ENCODE results near the gene PLSCR1. TPM values are rescaled to one million over a fixed set of nuclear protein-coding genes. Genes with fewer than 3 reads are reported as not detected.

The PLSCR1 gene
- total RNA-seq, 1 experiment from 2014 or later, result 58.1 TPM

DNA sequence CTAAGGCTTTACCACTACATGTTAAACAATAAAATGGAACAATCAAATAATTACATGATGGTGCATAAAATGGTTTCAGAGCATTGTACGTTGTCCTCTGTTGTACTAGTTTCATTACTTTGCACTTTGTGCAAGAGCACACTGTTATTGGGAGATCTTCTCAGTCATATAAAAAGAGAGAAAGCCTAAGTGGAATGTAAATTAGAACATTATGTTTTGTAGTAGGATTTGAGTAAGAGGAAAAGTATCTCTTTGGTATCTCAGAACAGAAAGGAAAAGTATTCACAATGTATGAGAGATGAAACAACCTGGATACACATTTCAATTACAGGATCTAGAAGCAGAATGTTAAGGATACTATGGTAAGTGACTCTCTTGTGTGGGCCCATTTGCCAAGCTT is 48.2 kb downstream of the PLSCR1 start:
- DNase-seq (ENCODE audit: low spot score) (no peak), ATAC-seq (no peak)
- Mint-ChIP-seq H3K4me3 (no peak overlapping the region), H3K9me3 (peaks cover 25% of the 10 kb centered on the region), H3K27me3 (ENCODE audit: low read depth) (no peaks in the 10 kb centered on the region), H3K4me1 (peaks cover 4% of the 10 kb centered on the region; the same call in 1 of the 2 replicates), H3K36me3 (peaks cover 15% of the 10 kb centered on the region; the same call in 1 of the 2 replicates), H3K27ac (no peak overlapping the region)
- POLR2A ChIA-PET, result no interaction called here
- no peak for TF ChIP-seq SMAD3 (CRISPR knock-in tag; IDR thresholded peaks at IDR 0.05; ENCODE audit: borderline replicate concordance)
- no peak for TF ChIP-seq MXD4 (CRISPR knock-in tag; IDR thresholded peaks at IDR 0.05; ENCODE audit: borderline replicate concordance)
- no peak for TF ChIP-seq CBFB (CRISPR knock-in tag; IDR thresholded peaks at IDR 0.05; ENCODE audit: low read depth)
- no peak for TF ChIP-seq CREB1 (CRISPR knock-in tag; IDR thresholded peaks at IDR 0.05)
- TF ChIP-seq TCF7 (CRISPR knock-in tag; IDR thresholded peaks at IDR 0.05; ENCODE audit: low read depth), result no peak
- TF ChIP-seq, protein P1, sequence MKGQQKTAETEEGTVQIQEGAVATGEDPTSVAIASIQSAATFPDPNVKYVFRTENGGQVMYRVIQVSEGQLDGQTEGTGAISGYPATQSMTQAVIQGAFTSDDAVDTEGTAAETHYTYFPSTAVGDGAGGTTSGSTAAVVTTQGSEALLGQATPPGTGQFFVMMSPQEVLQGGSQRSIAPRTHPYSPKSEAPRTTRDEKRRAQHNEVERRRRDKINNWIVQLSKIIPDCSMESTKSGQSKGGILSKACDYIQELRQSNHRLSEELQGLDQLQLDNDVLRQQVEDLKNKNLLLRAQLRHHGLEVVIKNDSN (CRISPR knock-in tag; IDR thresholded peaks at IDR 0.05), result no peak
- TF ChIP-seq TP53 (CRISPR knock-in tag; IDR thresholded peaks at IDR 0.05), result no peak
- TF ChIP-seq, protein P2, sequence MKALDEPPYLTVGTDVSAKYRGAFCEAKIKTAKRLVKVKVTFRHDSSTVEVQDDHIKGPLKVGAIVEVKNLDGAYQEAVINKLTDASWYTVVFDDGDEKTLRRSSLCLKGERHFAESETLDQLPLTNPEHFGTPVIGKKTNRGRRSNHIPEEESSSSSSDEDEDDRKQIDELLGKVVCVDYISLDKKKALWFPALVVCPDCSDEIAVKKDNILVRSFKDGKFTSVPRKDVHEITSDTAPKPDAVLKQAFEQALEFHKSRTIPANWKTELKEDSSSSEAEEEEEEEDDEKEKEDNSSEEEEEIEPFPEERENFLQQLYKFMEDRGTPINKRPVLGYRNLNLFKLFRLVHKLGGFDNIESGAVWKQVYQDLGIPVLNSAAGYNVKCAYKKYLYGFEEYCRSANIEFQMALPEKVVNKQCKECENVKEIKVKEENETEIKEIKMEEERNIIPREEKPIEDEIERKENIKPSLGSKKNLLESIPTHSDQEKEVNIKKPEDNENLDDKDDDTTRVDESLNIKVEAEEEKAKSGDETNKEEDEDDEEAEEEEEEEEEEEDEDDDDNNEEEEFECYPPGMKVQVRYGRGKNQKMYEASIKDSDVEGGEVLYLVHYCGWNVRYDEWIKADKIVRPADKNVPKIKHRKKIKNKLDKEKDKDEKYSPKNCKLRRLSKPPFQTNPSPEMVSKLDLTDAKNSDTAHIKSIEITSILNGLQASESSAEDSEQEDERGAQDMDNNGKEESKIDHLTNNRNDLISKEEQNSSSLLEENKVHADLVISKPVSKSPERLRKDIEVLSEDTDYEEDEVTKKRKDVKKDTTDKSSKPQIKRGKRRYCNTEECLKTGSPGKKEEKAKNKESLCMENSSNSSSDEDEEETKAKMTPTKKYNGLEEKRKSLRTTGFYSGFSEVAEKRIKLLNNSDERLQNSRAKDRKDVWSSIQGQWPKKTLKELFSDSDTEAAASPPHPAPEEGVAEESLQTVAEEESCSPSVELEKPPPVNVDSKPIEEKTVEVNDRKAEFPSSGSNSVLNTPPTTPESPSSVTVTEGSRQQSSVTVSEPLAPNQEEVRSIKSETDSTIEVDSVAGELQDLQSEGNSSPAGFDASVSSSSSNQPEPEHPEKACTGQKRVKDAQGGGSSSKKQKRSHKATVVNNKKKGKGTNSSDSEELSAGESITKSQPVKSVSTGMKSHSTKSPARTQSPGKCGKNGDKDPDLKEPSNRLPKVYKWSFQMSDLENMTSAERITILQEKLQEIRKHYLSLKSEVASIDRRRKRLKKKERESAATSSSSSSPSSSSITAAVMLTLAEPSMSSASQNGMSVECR (CRISPR knock-in tag; IDR thresholded peaks at IDR 0.05; ENCODE audit: borderline replicate concordance), result no peak
- TF ChIP-seq, protein P3, sequence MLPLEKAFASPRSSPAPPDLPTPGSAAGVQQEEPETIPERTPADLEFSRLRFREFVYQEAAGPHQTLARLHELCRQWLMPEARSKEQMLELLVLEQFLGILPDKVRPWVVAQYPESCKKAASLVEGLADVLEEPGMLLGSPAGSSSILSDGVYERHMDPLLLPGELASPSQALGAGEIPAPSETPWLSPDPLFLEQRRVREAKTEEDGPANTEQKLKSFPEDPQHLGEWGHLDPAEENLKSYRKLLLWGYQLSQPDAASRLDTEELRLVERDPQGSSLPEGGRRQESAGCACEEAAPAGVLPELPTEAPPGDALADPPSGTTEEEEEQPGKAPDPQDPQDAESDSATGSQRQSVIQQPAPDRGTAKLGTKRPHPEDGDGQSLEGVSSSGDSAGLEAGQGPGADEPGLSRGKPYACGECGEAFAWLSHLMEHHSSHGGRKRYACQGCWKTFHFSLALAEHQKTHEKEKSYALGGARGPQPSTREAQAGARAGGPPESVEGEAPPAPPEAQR (CRISPR knock-in tag; IDR thresholded peaks at IDR 0.05), result no peak
- TF ChIP-seq, protein P4, sequence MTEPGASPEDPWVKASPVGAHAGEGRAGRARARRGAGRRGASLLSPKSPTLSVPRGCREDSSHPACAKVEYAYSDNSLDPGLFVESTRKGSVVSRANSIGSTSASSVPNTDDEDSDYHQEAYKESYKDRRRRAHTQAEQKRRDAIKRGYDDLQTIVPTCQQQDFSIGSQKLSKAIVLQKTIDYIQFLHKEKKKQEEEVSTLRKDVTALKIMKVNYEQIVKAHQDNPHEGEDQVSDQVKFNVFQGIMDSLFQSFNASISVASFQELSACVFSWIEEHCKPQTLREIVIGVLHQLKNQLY (CRISPR knock-in tag; IDR thresholded peaks at IDR 0.05), result no peak
- CTCF ChIA-PET, result no interaction called here

DNA sequence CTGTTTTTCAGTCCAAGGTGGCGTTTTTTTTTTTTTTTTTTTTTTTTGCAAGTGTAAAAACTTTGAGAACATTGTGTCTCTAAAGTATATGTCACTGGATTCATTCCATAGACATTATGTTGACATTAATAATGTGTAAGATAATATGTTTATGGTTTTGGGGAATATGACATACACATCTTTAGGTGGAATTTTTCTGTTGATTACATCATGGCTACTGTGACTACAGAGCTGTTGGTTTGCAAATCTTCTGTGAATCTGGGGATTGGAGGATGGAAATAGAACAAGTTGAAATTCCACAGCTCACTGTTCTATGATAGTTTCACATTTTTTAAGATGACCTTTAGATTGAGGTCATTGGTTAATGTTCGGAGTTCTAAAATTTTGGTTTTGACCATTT is 50.6 kb downstream of the PLSCR1 start:
- Mint-ChIP-seq H3K4me1 (peaks cover 4% of the 10 kb centered on the region; the same call in 1 of the 2 replicates), H3K4me3 (no peak overlapping the region), H3K27ac (no peak overlapping the region), H3K27me3 (ENCODE audit: low read depth) (no peaks in the 10 kb centered on the region), H3K9me3 (peaks cover 34% of the 10 kb centered on the region), H3K36me3 (peaks cover 17% of the 10 kb centered on the region)
- ChIA-PET CTCF (no interaction called here), POLR2A (no interaction called here)
- DNase-seq (ENCODE audit: low spot score), result no peak
- ATAC-seq, result no peak
- TF ChIP-seq NR1H2 (CRISPR knock-in tag; IDR thresholded peaks at IDR 0.05), result no peak
- TF ChIP-seq, protein P5, sequence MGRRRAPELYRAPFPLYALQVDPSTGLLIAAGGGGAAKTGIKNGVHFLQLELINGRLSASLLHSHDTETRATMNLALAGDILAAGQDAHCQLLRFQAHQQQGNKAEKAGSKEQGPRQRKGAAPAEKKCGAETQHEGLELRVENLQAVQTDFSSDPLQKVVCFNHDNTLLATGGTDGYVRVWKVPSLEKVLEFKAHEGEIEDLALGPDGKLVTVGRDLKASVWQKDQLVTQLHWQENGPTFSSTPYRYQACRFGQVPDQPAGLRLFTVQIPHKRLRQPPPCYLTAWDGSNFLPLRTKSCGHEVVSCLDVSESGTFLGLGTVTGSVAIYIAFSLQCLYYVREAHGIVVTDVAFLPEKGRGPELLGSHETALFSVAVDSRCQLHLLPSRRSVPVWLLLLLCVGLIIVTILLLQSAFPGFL (CRISPR knock-in tag; IDR thresholded peaks at IDR 0.05; ENCODE audit: borderline replicate concordance), result no peak
- TF ChIP-seq, protein P6, sequence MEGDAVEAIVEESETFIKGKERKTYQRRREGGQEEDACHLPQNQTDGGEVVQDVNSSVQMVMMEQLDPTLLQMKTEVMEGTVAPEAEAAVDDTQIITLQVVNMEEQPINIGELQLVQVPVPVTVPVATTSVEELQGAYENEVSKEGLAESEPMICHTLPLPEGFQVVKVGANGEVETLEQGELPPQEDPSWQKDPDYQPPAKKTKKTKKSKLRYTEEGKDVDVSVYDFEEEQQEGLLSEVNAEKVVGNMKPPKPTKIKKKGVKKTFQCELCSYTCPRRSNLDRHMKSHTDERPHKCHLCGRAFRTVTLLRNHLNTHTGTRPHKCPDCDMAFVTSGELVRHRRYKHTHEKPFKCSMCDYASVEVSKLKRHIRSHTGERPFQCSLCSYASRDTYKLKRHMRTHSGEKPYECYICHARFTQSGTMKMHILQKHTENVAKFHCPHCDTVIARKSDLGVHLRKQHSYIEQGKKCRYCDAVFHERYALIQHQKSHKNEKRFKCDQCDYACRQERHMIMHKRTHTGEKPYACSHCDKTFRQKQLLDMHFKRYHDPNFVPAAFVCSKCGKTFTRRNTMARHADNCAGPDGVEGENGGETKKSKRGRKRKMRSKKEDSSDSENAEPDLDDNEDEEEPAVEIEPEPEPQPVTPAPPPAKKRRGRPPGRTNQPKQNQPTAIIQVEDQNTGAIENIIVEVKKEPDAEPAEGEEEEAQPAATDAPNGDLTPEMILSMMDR (IDR thresholded peaks at IDR 0.05), result no peak
- TF ChIP-seq, protein P7, sequence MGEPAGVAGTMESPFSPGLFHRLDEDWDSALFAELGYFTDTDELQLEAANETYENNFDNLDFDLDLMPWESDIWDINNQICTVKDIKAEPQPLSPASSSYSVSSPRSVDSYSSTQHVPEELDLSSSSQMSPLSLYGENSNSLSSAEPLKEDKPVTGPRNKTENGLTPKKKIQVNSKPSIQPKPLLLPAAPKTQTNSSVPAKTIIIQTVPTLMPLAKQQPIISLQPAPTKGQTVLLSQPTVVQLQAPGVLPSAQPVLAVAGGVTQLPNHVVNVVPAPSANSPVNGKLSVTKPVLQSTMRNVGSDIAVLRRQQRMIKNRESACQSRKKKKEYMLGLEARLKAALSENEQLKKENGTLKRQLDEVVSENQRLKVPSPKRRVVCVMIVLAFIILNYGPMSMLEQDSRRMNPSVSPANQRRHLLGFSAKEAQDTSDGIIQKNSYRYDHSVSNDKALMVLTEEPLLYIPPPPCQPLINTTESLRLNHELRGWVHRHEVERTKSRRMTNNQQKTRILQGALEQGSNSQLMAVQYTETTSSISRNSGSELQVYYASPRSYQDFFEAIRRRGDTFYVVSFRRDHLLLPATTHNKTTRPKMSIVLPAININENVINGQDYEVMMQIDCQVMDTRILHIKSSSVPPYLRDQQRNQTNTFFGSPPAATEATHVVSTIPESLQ (CRISPR knock-in tag; IDR thresholded peaks at IDR 0.05), result no peak
- no peak for TF ChIP-seq ZNF138 (CRISPR knock-in tag; conservative IDR thresholded peaks at IDR 0.05)
- TF ChIP-seq, protein P8, sequence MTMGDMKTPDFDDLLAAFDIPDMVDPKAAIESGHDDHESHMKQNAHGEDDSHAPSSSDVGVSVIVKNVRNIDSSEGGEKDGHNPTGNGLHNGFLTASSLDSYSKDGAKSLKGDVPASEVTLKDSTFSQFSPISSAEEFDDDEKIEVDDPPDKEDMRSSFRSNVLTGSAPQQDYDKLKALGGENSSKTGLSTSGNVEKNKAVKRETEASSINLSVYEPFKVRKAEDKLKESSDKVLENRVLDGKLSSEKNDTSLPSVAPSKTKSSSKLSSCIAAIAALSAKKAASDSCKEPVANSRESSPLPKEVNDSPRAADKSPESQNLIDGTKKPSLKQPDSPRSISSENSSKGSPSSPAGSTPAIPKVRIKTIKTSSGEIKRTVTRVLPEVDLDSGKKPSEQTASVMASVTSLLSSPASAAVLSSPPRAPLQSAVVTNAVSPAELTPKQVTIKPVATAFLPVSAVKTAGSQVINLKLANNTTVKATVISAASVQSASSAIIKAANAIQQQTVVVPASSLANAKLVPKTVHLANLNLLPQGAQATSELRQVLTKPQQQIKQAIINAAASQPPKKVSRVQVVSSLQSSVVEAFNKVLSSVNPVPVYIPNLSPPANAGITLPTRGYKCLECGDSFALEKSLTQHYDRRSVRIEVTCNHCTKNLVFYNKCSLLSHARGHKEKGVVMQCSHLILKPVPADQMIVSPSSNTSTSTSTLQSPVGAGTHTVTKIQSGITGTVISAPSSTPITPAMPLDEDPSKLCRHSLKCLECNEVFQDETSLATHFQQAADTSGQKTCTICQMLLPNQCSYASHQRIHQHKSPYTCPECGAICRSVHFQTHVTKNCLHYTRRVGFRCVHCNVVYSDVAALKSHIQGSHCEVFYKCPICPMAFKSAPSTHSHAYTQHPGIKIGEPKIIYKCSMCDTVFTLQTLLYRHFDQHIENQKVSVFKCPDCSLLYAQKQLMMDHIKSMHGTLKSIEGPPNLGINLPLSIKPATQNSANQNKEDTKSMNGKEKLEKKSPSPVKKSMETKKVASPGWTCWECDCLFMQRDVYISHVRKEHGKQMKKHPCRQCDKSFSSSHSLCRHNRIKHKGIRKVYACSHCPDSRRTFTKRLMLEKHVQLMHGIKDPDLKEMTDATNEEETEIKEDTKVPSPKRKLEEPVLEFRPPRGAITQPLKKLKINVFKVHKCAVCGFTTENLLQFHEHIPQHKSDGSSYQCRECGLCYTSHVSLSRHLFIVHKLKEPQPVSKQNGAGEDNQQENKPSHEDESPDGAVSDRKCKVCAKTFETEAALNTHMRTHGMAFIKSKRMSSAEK (CRISPR knock-in tag; IDR thresholded peaks at IDR 0.05; ENCODE audit: borderline replicate concordance), result no peak
- no peak for TF ChIP-seq ZNF423 (CRISPR knock-in tag; IDR thresholded peaks at IDR 0.05)
